B cell (primary cell): ENCODE data around the gene NOP53. TPM values are rescaled to one million over a fixed set of nuclear protein-coding genes. Genes with fewer than 3 reads are reported as not detected.
A peak's percentile ranks its signal among the peaks of the same experiment; 100 is the strongest.

Experiments used
- ATAC-seq: fragments of 200-7000 bp; cut with Tn5 transposase; one replicate; pipeline ENCODE4 v1.10.0; 2021; ENCODE audit warnings: low read depth, mild to moderate bottlenecking, moderate number of reproducible peaks, moderate library complexity
- CTCF ChIA-PET: fragments of 350-600 bp; sonication (Branson Sonifier 250); formaldehyde crosslinking; loops from one replicate; lab custom pipeline; 2021; ENCODE audit warnings: antibody characterized with exemption, inconsistent platforms; lab: Charles Lee
- POLR2A ChIA-PET: fragments of 350-600 bp; sonication (Branson Sonifier 250); formaldehyde crosslinking; loops from one replicate; lab custom pipeline; 2021; ENCODE audit warnings: antibody characterized with exemption; lab: Charles Lee
- DNase-seq: peaks from one replicate; pipeline ENCODE4 v3.0.0; 2013
- H2AFZ ChIP-seq: 2 replicates; pipeline ENCODE4 v1.6.1; 2012; ENCODE audit warnings: mild to moderate bottlenecking, low read depth, low read length; ENCODE audit not compliant: insufficient read depth, poor library complexity, severe bottlenecking
- H3K27ac ChIP-seq, 2 donors: 1 replicate in 1 of 2; 2 replicates in 1 of 2; pipeline ENCODE4 v1.5.1; 2012 to 2013; ENCODE audit warnings: low read length in 2 of 2, mild to moderate bottlenecking in 2 of 2, moderate library complexity in 1 of 2
- H3K27me3 ChIP-seq, 4 experiments: fragments of 200-600 bp in 1 of 4; sonication (generic) in 1 of 4; replicated peaks in 1 of 4; 1 replicate in 2 of 4; 2 replicates in 2 of 4; pipeline versions ENCODE4 v1.6.1 to v1.7.0; 2013 to 2016; ENCODE audit warnings: low read length in 3 of 4, mild to moderate bottlenecking in 2 of 4, mixed read lengths in 1 of 4, moderate library complexity in 1 of 4; ENCODE audit not compliant: insufficient read depth in 4 of 4, control insufficient read depth in 3 of 4; ENCODE audit errors: control extremely low read depth in 1 of 4
- H3K36me3 ChIP-seq, 2 experiments: replicated peaks in 1 of 2; 1 replicate in 1 of 2; 2 replicates in 1 of 2; pipeline versions ENCODE4 v1.6.1 to v1.7.1; 2013; ENCODE audit warnings: low read length in 1 of 2; ENCODE audit not compliant: insufficient read depth in 2 of 2, control insufficient read depth in 1 of 2; ENCODE audit errors: control extremely low read depth in 1 of 2, extremely low read depth in 1 of 2
- H3K4me1 ChIP-seq, 2 donors: fragments of 200-600 bp in 1 of 2; sonication (generic) in 1 of 2; 1 replicate in 1 of 2; 2 replicates in 1 of 2; pipeline versions ENCODE4 v1.5.1 to v1.6.1; 2013 to 2017; ENCODE audit warnings: low read length in 2 of 2; ENCODE audit not compliant: control insufficient read depth in 2 of 2, insufficient read depth in 2 of 2
- H3K4me2 ChIP-seq: replicated peaks from 2 replicates; pipeline ENCODE3; 2012; ENCODE audit warnings: mild to moderate bottlenecking, low read depth, low read length; ENCODE audit not compliant: poor library complexity, severe bottlenecking
- H3K4me3 ChIP-seq, 5 experiments: fragments of 200-600 bp in 1 of 5; sonication (generic) in 1 of 5; 1 replicate in 3 of 5; 2 replicates in 2 of 5; pipeline versions ENCODE4 v1.5.1 to v1.7.0; 2011 to 2016; ENCODE audit warnings: low read length in 4 of 5, mild to moderate bottlenecking in 4 of 5, low read depth in 2 of 5, control low read depth in 1 of 5, moderate library complexity in 1 of 5; ENCODE audit not compliant: insufficient read depth in 1 of 5; ENCODE audit errors: control extremely low read depth in 1 of 5, extremely low read depth in 1 of 5
- H3K79me2 ChIP-seq: fragments of 200-600 bp; sonication (generic); one replicate; pipeline ENCODE4 v1.6.0; 2016; ENCODE audit warnings: low read length; ENCODE audit not compliant: control insufficient read depth, insufficient read depth
- H3K9ac ChIP-seq: fragments of 200-600 bp; sonication (generic); 2 replicates; pipeline ENCODE4 v1.6.1; 2017; ENCODE audit warnings: mild to moderate bottlenecking, low read length, moderate library complexity
- H3K9me3 ChIP-seq, 3 donors: one replicate each; pipeline versions ENCODE4 v1.6.1 to v1.7.1; 2013; ENCODE audit warnings: low read length in 2 of 3; ENCODE audit not compliant: control insufficient read depth in 2 of 3, insufficient read depth in 1 of 3; ENCODE audit errors: control extremely low read depth in 1 of 3
- H4K20me1 ChIP-seq: 2 replicates; pipeline ENCODE4 v1.6.0; 2012; ENCODE audit warnings: mild to moderate bottlenecking, low read length; ENCODE audit not compliant: insufficient read depth, control insufficient read depth, poor library complexity, severe bottlenecking
- H3K27ac Mint-ChIP-seq: one replicate; pipeline ENCODE4 v1.8.0; 2021; ENCODE audit warnings: mixed read lengths
- H3K27me3 Mint-ChIP-seq: one replicate; pipeline ENCODE4 v1.8.0; 2021; ENCODE audit warnings: mixed read lengths
- H3K4me1 Mint-ChIP-seq: one replicate; pipeline ENCODE4 v1.8.0; 2021; ENCODE audit warnings: mixed read lengths
- H3K4me3 Mint-ChIP-seq: one replicate; pipeline ENCODE4 v1.8.0; 2021; ENCODE audit warnings: mixed read lengths
- H3K9me3 Mint-ChIP-seq: one replicate; pipeline ENCODE4 v1.8.0; 2022; ENCODE audit warnings: mixed read lengths; ENCODE audit not compliant: insufficient read depth
- EZH2 ChIP-seq: IDR thresholded peaks from 2 replicates; pipeline ENCODE4 v1.6.1; 2012; ENCODE audit warnings: borderline replicate concordance, low read depth, mild to moderate bottlenecking, moderate library complexity, low read length; ENCODE audit not compliant: insufficient read depth, poor library complexity, severe bottlenecking
- WGBS: methylation state at CpG from one replicate; pipeline ENCODE4 v1.1.5; 2013; ENCODE audit warnings: missing lambda C conversion rate; ENCODE audit not compliant: insufficient coverage; 5-methylcytosine and 5-hydroxymethylcytosine counted together
- intact Hi-C: fragments of 100-400 bp; cut with micrococcal nuclease; formaldehyde crosslinking; loops from one replicate; pipeline ENCODE4 v1.10.0; 2022
- polyA plus RNA-seq: library from polyadenylated mRNA; depleted of rRNA; stranded (reverse); fragments of >200 nt; gene quantifications from 2 replicates; pipeline ENCODE4 v1.2.3, GENCODE V29; 2012
- total RNA-seq, 2 donors: library from RNA; stranded (reverse); fragments of 120-200 nt in 1 of 2; gene quantifications; 1 replicate in 1 of 2; 2 replicates in 1 of 2; pipeline versions ENCODE4 v1.2.3 to v1.2.4, GENCODE V29; 2013 to 2022
- TF ChIP-seq, protein P1 (sequence below): fragments of 200-600 bp; IDR thresholded peaks from one replicate; pipeline ENCODE4 v1.8.0; 2022; ENCODE audit warnings: antibody characterized with exemption, mild to moderate bottlenecking

NOP53 gene
- total and polyA plus RNA-seq, 2 donors (not counting 1 experiment from before 2014, with no cell fraction given): 526 to 978 TPM

DNA sequence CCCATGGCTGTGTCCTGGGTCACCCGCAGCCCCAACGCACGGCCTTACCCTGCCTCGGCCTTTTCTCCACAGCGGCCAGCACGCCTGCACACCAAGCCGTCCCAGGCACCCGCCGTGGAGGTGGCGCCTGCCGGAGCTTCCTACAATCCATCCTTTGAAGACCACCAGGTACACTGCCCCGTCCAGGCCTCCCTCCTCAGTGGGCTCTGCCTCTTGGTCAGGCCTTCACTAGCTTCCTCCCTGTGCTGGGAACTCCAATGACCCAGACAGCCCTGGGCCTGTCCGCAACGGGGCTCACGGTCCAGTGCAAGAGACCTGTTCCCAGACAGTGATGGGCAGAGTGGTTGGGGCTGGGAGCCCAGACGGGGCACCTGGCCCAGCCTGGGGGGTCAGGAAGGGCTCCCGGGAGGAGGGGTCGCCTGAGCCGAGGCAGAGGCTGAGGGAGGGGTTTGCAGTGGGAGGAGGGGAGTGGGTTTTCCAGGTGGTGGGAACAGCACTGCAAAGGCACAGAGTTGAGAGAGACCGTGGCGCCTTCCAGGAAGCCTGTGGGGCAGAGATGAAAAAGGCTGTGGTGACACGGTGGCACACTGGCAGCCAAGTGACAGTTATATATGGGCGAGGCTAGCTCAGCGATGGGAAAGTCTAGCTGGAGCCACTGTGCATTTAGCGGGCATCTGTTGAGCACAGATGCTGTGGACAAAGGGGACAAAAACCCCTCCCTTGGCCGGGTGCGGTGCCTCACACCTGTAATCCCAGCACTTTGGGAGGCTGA, 7.3 kb downstream of the NOP53 start:
- POLR2A ChIA-PET: no interaction called here
- H3K27me3 Mint-ChIP-seq: no peaks in the 10 kb centered on the region
- H3K4me3 Mint-ChIP-seq: no peak overlapping the region
- 79% methylated on average over 27 of the region's 27 CpGs for WGBS
- Histone ChIP-seq H3K79me2 (peaks cover 23% of the 10 kb centered on the region), H4K20me1 (peaks cover 84% of the 10 kb centered on the region), H2AFZ (no peak overlapping the region), H3K9ac (no peak overlapping the region), H3K4me3 (no peak overlapping the region), H3K4me1 (peaks cover 5 to 19% of the 10 kb centered on the region in 2 donors), H3K4me2 (no peak overlapping the region), H3K27ac (no peak overlapping the region), H3K9me3 (peaks cover 0 to 4% (median 0%) of the 10 kb centered on the region in 3 donors), H3K36me3 (peaks cover 0 to 89% of the 10 kb centered on the region in 2 experiments), H3K27me3 (no peaks in the 10 kb centered on the region)
- peaks cover 12% of the 10 kb centered on the region for H3K4me1 Mint-ChIP-seq
- H3K27ac Mint-ChIP-seq: no peak overlapping the region
- intact Hi-C loops: no loop called here
- no peak for TF ChIP-seq EZH2
- TF ChIP-seq, protein P1, sequence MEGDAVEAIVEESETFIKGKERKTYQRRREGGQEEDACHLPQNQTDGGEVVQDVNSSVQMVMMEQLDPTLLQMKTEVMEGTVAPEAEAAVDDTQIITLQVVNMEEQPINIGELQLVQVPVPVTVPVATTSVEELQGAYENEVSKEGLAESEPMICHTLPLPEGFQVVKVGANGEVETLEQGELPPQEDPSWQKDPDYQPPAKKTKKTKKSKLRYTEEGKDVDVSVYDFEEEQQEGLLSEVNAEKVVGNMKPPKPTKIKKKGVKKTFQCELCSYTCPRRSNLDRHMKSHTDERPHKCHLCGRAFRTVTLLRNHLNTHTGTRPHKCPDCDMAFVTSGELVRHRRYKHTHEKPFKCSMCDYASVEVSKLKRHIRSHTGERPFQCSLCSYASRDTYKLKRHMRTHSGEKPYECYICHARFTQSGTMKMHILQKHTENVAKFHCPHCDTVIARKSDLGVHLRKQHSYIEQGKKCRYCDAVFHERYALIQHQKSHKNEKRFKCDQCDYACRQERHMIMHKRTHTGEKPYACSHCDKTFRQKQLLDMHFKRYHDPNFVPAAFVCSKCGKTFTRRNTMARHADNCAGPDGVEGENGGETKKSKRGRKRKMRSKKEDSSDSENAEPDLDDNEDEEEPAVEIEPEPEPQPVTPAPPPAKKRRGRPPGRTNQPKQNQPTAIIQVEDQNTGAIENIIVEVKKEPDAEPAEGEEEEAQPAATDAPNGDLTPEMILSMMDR: no peak
- CTCF ChIA-PET: no interaction called here
- DNase-seq: peak; percentile 15
- no peak for ATAC-seq
- H3K9me3 Mint-ChIP-seq: no peaks in the 10 kb centered on the region
